GM12873 (cell line): ENCODE data around the gene NRXN3.

Experiments
- CTCF ChIP-seq: IDR thresholded peaks from 2 replicates; pipeline ENCODE4 v1.5.1; 2012; ENCODE audit warnings: low read depth, mild to moderate bottlenecking, moderate library complexity, low read length, control low read depth; ENCODE audit not compliant: insufficient read depth; ENCODE audit errors: missing control alignments

NRXN3 gene

GRCh38 chr14:78335531-78335930, 165.4 kb downstream of the NRXN3 start:
- no peak for TF ChIP-seq CTCF

- TF ChIP-seq CTCF: no peak
These were observed 170.1 kb downstream of the NRXN3 start for GRCh38 chr14:78340250-78340649.

DNA sequence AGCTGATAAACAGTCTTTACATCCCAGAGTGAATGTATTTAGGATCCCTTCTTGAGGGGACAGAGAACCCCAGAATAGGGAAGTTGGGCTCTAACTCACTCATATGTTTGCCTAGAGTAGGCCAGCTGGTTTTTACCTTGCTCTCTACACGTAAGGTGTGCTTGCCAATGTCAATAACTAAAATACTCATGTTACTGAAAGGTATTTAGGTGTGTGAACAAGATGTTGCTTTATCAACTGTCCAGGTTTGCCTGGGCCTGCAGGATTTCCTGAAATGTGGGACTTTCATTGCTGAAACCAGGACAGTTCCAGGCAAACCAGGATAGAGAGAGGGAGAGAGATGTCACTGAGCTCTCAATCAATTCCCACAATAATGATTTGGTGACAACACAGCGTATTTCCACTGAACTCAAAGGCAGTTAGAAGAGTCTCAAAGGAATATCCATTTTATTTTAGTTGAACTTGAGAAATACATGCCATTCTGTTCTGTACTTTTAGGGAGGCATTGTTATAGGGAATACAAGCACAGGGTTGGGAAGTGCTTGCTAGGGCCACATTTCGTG, 171.7 kb downstream of the NRXN3 start:
- TF ChIP-seq CTCF: no peak

GRCh38 chr14:78342879-78343278, 172.7 kb downstream of the NRXN3 start:
- TF ChIP-seq CTCF: no peak

DNA sequence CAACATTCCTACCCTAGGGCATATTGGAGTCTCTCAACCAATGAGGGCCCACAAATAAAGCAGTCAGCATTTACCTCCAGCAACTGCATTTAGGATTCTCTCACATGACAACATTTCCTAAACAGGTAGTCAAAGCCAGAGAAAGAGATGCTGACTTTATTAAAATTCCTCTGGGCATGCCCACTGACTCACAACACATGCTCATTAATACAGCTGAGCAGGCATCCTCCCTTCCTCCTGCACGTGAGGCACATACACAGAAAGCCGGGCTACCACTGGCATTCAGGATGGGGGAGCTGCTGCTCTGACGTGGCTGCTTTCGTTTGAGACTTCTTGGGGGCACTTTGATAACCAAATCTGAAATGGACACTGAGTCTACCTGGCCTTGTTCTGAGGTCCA, 174.1 kb downstream of the NRXN3 start:
- no peak for TF ChIP-seq CTCF

GRCh38 chr14:78345131-78345744, 175.1 kb downstream of the NRXN3 start:
- TF ChIP-seq CTCF: no peak

- no peak for TF ChIP-seq CTCF
These were observed 176.6 kb downstream of the NRXN3 start for GRCh38 chr14:78346747-78347146.
